Suppressor macrophage treated with lipopolysaccharide for 1 hour (primary cell): ENCODE data around the gene ZFHX3.
A peak's percentile ranks its signal among the peaks of the same experiment; 100 is the strongest.

Experiments
- DNase-seq, 3 donors: peaks; one replicate each; pipeline ENCODE4 v3.0.0-alpha.2; 2020 to 2022

ZFHX3 gene

GRCh38 chr16:72925631-72925979 lies 122.3 kb downstream of the ZFHX3 start:
- DNase-seq, result no peak

DNA sequence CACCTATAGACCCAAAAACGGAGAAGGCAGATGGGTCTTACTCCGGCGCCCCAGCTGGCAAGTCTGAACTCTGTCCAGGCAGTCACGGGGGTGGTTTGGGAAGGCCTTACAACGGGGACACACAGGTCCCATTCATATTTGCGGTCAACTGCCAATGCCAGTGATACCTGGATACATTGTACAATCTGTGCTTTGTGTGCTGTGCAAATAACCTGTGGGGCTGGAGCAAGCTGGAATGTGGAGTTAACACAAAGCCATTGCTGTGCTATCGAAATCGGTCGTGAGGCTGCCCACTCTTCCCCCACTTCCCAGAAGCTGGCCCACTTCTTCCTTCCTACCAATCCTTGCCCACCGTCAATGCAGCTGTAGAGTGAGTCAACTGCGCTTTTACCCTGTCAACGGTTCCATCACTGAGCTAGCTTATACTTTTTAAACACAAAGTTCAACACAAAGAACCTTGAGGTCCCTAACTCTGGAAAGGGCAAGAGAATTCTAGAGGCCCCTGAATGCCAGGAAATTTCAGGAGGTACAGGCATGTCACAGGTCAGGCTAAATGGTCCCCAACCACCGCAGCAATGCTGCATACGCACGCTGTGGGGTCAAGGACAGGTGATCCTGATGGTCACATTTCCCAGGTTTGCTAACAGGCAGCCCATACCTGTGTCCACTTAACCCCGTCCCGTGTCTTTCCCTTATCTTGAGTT lies 122.8 kb downstream of the ZFHX3 start:
- no peak for DNase-seq

DNA sequence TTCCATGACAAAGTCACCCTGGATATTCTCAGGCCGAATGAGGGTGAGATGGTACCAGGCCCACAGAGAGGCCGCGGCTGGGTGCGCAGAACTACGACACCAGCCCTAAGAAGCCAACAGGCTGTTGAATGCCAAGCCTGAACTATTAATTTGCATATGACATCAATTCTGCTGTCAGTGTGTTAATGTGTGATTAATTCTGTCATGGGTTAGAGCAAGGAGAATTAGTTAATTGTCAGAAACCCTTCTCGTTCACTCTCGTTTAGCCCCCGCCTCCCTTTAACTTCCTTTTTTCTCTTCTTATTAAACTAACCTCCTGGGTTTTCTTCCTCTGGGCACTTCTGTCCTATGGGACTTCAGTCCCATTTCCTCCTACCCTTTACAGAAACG lies 123.4 kb downstream of the ZFHX3 start:
- peak; percentile 49 to 70 (median 63) for DNase-seq

GRCh38 chr16:72923757-72924156 lies 124.2 kb downstream of the ZFHX3 start:
- DNase-seq, result no peak

DNA sequence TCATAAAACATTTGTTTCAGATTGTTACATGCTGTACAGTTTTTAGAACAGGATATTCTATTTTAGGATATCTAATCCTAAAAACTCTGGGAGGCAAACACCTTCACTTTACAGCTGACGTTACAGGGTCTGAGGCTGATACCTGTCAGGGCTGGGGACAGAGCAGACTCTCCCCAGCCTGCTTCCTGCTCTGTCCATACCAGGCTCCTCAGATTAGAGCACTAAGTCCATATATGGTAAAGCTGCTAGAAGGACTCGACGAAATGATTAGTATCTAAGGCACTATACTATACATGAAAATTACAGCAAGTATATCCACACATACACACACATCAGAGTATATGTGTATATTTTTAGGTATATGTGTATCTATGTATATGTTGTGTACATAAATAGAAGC lies 125.2 kb downstream of the ZFHX3 start:
- DNase-seq, result no peak

- no peak for DNase-seq
These were observed 126.3 kb downstream of the ZFHX3 start for GRCh38 chr16:72921620-72922019.

DNA sequence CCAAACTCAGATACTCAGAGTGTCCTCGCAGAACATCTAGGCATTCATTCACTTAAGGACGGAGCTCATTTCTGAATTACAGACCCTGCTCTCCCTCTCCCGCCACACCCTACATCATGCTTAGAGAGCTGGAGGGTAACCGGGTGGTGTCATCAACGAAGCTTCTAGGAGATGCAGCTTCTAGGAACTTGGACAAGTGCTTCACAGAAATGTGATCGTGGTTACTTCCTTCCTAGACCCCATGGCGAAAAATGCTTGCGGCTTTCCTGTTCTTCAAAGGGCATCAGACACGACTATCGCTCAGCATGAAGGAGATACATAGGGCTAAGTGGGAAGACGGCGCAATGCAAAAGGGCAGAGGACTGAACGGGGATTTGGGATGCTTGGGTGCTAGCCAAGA lies 126.8 kb downstream of the ZFHX3 start:
- DNase-seq, result peak in 1 of 3 donors; percentile 45

DNA sequence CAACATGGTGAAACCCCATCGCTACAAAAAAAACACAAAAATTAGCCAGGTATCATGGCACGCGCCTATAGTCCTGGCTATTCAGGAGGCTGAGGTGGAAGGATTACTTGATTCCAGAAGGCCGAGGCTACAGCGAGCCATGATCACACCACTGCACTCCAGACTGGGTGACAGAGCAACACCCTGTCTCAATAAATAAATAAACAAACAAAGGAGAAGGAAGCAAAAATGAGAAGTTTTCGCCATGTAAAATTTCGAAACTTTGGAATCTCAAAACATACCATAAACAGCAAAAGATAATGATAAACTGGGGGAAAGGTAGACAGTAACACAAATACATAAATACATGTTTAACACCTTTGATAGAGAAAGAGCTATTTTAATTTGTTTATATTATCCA lies 130.9 kb downstream of the ZFHX3 start:
- peak; percentile 29 to 56 (median 50) for DNase-seq

GRCh38 chr16:72915331-72915730 lies 132.6 kb downstream of the ZFHX3 start:
- DNase-seq, result no peak

- no peak for DNase-seq
These were observed 134.4 kb downstream of the ZFHX3 start for GRCh38 chr16:72913551-72913950.

GRCh38 chr16:72911971-72912370 lies 136.0 kb downstream of the ZFHX3 start:
- DNase-seq, result no peak

DNA sequence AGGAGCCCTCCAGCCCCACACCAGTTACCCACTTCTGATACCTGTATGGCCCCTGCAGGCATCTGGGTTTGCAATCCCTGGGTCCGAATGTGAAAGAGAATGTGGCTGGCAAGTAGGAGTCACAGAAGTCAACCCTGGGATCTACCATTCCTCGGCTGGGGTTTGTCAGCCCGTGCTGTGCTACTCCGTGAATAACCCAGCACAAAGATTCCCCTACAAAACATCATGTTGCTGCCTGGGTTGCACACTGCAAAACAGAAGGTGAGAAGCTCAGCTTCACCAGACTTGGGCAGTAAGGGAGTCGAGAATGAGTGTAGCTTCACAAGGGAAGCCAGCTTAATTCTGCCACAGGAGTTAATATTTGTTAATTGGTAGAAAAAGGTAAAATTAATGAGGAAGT lies 137.1 kb downstream of the ZFHX3 start:
- no peak for DNase-seq

- no peak for DNase-seq
These were observed 137.5 kb downstream of the ZFHX3 start for GRCh38 chr16:72910381-72910780.

GRCh38 chr16:72909196-72909595 lies 138.7 kb downstream of the ZFHX3 start:
- no peak for DNase-seq

DNA sequence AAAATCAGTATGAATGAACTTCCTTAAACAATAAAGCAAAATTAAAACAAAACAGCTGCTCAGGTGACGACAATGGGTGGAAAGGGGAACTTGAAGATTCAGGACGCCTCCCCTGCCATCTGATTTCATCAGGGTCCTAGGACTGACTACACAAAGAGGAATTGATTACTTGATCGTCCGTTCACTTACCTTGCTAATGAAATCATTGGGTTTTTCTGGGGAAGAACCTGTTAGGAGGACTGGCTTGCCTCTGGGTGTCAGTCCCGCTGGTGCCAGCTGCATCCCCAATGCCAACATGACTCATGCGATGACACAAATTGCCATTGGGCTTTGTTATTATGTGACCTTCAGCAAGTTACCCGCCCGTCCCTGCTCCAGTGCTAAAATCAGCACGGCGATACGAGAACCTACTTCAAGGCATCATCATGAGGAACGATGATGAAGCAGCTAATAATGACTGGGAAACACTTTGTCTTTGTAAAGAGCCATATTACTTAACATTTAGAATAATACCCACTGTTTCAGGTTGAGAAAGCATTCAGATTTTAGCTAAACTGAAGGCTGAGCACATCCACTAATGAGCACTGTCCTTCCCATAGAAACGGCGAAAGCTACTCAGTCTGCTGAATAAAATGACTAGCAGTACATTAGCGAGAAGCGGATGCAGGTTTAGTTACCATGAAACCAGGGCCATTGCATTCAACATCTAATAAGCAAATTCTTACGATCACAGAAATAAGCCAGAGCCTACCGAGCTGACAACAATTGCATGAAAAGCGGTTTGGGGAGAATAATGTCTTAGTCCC lies 139.4 kb downstream of the ZFHX3 start:
- peak; percentile 79 to 91 (median 83) for DNase-seq

DNA sequence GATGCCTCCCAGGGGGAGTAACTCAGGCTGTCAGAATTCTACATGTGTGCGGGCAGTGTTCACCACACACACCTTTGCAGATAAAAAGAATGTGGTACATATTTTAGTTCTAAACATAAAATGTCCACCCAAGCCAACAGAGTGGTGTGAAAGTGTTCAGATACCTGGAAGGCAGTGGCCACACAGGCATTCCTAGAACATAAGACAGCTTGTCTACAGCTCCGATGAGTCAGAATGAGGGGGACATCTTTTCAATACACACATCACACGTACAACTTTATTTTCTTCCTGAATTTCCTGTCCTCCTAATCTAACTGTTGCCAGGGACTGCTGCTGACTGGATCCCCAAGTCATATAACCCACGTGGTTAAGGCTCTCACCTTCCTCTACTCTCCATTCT lies 142.3 kb downstream of the ZFHX3 start:
- no peak for DNase-seq

- DNase-seq, result no peak
These were observed 144.8 kb downstream of the ZFHX3 start for GRCh38 chr16:72903176-72903575.

DNA sequence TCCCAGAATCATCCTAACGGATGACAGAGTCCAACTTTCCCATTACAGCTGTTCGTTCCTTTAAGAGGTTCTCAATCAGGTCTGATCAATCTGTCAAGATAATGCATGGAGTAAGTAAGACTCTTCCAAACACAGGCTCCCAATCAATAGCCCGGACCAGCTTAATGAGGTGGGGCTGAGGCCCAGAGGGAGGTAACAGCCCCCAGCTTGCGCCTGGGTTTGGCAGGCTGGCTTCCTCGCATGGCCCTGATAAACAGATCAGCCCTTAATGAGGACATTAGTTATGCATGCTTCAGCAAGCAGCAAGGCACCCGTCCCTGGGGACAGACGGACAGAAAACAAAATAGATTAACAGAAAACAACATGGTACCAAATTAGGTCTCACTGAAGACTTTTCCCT lies 145.7 kb downstream of the ZFHX3 start:
- no peak for DNase-seq

GRCh38 chr16:72901000-72901627 lies 146.8 kb downstream of the ZFHX3 start:
- DNase-seq, result no peak

DNA sequence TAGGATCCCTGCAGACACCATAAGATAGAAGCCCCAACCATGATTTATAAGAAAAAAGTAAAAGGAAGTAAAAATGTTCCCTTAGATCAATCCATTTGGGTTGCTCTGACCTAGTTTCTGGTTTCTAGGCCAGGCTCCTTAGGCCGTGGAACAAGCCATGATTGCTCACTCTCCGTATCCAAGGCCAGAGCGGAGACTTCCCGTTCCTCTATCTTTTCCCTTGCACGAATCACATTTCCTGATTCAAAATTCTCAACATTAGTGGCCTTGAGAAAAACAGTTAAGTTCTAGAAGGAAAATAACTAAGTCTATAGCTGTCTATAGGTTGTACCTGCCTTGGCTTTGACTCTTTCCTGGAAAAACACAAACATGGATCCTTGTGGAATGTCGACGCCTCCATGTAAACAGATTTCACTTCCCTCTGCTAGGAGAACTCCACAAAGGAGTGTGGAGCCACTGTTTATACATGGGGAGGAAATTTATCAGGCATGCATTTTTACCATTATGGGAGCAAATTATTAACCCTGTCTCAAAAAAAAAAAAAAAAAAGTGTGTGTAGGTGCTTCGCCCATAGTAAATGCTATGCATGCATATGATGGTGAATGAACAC lies 149.6 kb downstream of the ZFHX3 start:
- peak; percentile 30 to 42 (median 38) for DNase-seq

GRCh38 chr16:72897707-72898106 lies 150.2 kb downstream of the ZFHX3 start:
- no peak for DNase-seq

GRCh38 chr16:72896485-72897118 lies 151.3 kb downstream of the ZFHX3 start:
- no peak for DNase-seq

DNA sequence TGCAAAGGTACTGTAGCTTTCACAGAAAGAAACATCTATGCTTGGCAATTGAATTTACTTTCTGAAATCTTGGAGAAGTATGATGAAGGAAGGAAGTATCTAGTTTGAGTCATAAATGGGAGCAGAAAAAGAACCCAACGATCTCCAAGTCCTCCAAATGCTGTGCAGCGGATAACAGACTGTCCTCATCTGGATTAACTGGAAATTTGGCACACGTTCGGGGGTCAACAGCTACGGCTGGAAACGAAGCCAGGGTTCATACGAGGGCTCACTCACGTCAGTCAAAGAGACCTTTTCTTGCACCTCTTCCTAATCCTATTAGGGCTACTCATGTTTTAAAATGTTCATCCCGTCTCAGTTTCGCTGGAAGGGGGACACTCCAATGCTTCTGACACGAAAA lies 152.0 kb downstream of the ZFHX3 start:
- no peak for DNase-seq
